Measurements from ENCODE around the gene TFR2.

The TFR2 gene

DNA sequence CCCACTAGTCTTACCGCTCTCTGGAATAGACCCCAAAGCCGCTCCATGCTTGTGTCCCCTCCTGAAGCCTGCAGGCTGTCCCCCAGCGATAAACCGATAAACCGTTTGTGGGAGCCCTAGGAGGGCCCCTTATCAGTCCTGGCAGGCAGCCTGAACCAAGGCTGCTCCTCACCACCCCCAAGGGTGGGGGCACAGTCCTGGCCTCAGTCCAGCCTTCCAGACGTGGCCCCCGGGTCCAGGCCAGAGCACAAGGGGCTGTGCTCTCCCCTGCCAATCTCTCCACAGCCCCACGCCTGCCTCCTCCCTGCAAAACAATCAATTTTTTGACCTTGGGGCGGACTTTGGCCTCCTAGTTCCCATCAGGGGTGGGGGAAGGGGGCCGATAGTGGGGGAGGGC is at the start of gene TFR2:
TSS of gene TFR2 (minus strand) at position 90 of the 397 bp plus-strand sequence. CDS start at position 47, 43 bp downstream.
- DNase-seq, result no peak

- DNase-seq, result no peak
These were observed 48.1 kb upstream of the TFR2 start for GRCh38 chr7:100689230-100690135.

- no peak for DNase-seq
These were observed 47.0 kb upstream of the TFR2 start for GRCh38 chr7:100688326-100688860.

DNA sequence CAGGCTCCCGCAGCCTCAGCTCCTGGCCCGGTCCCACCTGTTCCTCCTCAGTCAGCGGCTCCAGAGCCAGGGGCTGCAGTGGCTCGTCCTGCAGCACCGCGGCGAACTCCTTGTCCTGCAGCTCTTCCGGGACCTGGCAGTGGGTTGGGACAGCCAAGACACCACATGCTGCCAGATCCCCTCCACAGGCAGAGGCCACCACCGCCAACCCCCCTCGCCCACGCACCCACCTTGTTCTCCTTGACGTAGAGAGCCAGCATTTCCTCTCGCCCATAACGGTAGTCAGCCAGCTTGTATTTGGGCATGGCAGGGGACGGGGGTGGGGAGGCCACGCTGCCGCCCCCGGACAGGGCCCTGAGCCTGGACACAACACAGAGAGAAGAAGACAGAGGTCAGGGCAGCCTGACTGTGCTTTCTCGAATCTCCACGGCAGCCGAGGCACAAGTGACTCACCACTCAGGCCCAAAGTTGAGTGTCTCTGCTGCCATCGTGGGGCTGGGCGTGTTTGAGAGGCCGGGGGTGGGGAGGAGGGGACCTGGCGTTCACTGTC is 46.5 kb upstream of the TFR2 start:
- DNase-seq, result no peak

- no peak for DNase-seq
These were observed 45.9 kb upstream of the TFR2 start for GRCh38 chr7:100687261-100687660.

GRCh38 chr7:100686822-100687211 is 45.5 kb upstream of the TFR2 start:
- DNase-seq, result no peak

DNA sequence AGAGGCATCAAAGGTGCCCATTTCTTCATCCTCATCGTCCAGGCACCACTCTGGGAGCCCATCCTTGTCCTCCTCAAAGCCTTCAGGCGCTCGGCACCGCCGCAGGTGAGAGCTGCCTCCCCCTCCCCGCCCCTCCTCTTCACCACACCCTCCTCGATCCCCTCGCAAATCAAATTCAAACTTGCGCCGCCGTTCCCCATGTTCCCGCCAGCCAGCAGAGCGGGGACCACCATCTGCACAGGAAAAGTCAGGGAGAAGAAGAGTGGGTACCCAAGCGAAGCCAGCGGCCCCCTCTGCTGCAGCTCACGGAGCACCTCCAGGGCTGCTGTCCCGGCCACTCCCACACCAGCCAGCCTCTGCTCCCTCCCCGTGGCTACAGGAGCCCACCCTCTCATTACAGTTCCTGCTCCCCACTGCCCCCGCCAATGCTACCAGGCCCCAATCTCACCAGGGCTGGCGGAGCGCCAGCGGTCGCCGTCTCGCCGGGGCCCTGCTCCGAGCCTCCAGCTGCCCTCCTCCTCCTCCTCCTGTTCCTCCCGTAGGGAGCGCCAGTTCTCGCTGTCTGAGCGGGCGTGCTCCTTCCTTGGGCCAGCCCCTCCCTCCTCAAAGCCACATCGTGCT is 45.0 kb upstream of the TFR2 start:
- DNase-seq, result no peak

GRCh38 chr7:100685631-100686145 is 44.3 kb upstream of the TFR2 start:
- DNase-seq, result no peak

- DNase-seq, result no peak
These were observed 43.8 kb upstream of the TFR2 start for GRCh38 chr7:100685049-100685605.

- no peak for DNase-seq
These were observed 43.2 kb upstream of the TFR2 start for GRCh38 chr7:100684534-100685042.

DNA sequence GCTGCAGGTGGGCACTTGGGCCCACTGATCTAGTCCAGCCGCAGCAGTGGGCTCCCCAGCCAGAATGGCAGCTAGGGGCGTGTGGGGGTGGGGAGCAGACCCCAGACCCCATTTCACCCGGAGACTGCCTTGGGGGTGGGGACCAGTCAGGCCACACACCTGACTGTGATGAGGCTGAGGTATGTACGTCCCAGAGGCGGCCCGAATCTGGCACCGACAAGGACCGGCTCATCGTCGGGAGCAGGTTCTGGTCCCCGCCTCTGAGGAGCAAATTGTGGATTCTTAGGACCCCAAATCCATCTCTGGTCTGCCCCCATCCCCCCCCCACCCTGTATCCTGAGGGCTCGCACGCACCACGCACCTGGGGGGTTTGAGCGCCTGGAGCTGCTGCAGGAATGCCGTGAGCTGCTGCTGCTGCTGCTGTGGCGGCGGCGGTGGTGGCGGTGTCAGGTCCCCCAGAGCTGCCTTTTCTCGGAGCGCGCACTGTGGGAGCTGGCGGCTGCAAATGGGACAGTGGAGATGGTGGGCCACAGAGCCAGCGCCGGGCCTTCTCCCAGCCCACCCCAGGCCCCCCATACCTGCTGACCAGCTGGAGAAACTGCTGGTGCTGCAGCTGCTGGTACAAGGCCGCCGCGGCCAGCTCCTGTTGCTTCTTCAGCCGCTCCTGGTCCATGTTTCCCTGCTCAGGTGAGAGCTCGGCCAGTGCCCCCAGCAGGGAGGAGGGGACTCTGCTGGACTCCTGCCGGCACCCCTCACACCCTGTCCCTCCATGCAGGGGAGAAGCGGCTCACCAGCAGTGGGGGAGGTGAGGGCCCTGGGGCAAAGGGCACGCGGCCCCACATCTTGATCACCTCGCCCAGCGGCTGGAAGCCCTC is 42.5 kb upstream of the TFR2 start:
- no peak for DNase-seq

DNA sequence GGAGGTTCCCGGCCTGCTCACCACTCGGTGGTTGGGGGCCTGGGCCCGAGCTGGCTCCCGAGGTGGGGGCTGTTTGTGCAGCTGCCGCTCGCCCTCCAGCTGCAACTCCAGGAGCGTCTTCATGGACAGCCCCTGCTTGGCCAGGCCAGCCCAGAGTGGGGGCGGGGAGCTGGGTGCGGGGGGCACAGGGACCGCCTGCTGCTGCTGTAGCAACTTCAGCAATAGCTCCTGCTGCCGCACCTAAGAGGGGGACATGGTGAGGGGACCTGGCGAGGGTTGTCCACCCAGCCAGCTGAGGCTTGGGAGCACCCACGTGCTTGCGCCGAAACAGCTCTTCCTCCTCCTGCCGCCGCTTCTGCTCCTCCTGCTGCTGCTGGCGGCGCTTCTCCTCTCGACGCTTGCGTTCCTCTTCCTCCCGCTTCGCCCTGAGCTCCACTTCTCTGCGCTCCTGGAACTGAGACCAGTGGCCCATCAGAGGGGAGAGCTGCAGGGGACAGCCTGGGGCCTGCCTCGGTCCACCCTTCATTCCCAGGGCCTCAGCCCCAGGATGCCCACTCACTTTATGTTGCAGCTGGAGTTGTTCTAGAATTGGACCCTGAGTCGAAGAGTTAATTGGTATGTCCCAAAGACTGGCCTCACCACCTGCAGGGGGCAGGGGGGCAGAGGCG is 41.8 kb upstream of the TFR2 start:
- DNase-seq, result no peak

DNA sequence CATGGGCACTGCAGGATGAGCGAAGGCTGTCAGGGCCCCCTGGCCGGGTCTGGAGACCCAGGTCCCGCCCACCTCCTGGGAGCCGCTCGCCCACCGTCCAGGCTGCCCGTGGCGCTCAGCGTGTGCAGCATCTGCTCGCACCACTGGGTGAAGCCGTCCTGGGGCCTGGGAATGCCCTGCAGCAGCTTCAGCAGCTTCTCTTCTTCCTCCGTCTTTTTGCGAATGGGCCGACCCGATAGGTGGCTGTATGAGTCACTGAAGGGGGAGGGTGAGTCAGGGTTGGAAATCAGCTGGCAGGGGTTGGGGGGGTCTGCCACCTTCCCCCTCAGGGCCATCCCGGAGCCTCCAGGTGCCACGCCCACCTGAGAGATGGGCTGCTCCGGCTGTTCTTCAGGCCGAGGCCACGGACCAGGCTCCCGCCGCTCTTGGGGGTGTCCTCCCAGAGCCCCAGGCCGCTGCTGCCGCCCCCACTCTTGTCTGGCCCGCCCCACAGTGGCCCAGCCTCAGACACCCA is 40.9 kb upstream of the TFR2 start:
- DNase-seq, result no peak

GRCh38 chr7:100681491-100682227 is 40.3 kb upstream of the TFR2 start:
- no peak for DNase-seq

GRCh38 chr7:100680576-100681271 is 39.4 kb upstream of the TFR2 start:
- no peak for DNase-seq

- DNase-seq, result no peak
These were observed 38.7 kb upstream of the TFR2 start for GRCh38 chr7:100679927-100680575.

DNA sequence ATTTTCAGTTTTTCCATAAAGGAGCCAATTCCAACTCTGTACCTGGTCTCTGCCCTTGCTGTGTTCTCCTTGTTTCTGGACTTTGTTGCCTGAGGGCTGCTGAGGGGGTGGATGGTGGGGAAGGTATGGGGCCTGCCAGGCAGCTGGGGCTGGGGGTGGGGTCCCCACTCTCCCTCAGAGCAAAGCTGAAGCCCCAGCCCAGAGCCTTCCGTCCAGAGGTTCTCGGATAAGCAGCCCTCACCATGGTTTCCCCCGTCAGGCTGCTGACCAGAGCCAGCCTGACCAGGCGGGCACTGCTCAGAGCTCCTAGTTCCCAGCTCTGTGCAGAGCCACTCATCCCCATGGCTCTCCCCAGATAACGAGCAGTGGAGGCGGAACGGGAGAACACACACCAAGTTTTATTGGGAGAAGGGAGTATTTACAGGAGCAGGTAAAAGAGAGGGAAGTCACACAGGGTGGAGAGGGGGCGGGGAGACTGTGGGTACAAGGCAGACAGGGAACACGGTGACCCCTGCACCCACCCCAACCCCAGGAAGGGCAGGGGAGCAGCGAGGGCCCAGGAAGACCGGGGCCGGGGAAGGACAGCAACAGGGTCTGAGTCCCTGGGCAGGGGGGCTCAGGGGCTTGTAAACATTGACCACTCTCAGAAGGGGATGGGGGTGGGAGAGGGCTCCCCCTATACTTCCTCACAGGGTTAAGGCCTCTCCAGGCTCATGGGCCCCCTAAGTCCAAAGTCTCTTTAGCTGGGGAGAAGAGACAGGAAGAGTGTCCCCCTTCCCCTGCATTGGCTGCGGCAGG is 38.0 kb upstream of the TFR2 start:
- DNase-seq, result no peak

DNA sequence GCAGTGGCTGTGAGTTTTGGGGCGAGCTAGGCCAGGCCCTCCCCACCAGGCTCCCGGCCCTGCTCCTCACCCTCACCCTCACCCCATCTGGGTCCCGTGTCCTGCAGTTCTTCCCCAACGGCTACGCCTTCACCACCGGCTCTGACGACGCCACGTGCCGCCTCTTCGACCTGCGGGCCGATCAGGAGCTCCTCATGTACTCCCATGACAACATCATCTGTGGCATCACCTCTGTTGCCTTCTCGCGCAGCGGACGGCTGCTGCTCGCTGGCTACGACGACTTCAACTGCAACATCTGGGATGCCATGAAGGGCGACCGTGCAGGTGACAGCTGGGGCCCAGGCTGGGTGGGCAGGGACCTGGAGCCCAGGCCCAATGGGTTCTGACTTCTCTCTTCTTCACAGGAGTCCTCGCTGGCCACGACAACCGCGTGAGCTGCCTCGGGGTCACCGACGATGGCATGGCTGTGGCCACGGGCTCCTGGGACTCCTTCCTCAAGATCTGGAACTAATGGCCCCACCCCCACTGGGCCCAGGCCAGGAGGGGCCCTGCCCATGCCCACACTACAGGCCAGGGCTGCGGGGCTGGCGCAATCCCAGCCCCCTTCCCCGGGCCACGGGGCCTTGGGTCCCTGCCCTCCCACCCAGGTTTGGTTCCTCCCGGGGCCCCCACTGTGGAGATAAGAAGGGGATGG is 37.1 kb upstream of the TFR2 start:
- DNase-seq, result no peak

All from NCI-H69 (cell line).